Panc1 (cell line): ENCODE results near the gene TUBA1C. TPM values are rescaled to one million over a fixed set of nuclear protein-coding genes. Genes with fewer than 3 reads are reported as not detected.

Experiments used
- ATAC-seq: fragments of 200-7000 bp; cut with Tn5 transposase; 2 replicates; pipeline ENCODE4 v1.9.1; 2020; ENCODE audit warnings: mild to moderate bottlenecking, moderate library complexity
- BruUV-seq: library from RNA; stranded (reverse); fragments of 400-500 nt; replicated peaks from 2 replicates; lab custom pipeline; 2021; lab: Mats Ljungman, UMichigan
- CTCF ChIA-PET: fragments of 300-600 bp; sonication (Branson Sonifier 250); formaldehyde crosslinking; loops from one replicate; lab custom pipeline; 2022; ENCODE audit warnings: antibody characterized with exemption; lab: Charles Lee
- POLR2A ChIA-PET: fragments of 300-600 bp; sonication (Branson Sonifier 250); formaldehyde crosslinking; loops from one replicate; lab custom pipeline; 2022; ENCODE audit warnings: antibody characterized with exemption; lab: Charles Lee
- DNase-seq: peaks from one replicate; pipeline ENCODE4 v3.0.0-alpha.2; 2010; ENCODE audit warnings: low read depth, low spot score
- H3K27ac ChIP-seq: 2 replicates; pipeline ENCODE4 v1.5.1; 2011; ENCODE audit warnings: mild to moderate bottlenecking, low read length, inconsistent platforms
- H3K27me3 ChIP-seq: fragments of 200-500 bp; sonication (Bioruptor generic); 2 replicates; pipeline ENCODE4 v1.6.0; 2014; ENCODE audit warnings: low read length, inconsistent platforms; ENCODE audit not compliant: control insufficient read depth, insufficient read depth
- H3K36me3 ChIP-seq: fragments of 200-500 bp; sonication (Bioruptor generic); 2 replicates; pipeline ENCODE4 v1.5.1; 2014; ENCODE audit warnings: inconsistent platforms, mild to moderate bottlenecking, low read length, moderate library complexity; ENCODE audit not compliant: control insufficient read depth, insufficient read depth
- H3K4me1 ChIP-seq: 2 replicates; pipeline ENCODE4 v1.5.1; 2011; ENCODE audit warnings: inconsistent platforms, mild to moderate bottlenecking, low read length, moderate library complexity; ENCODE audit not compliant: control insufficient read depth, insufficient read depth
- H3K4me3 ChIP-seq, 2 experiments: 2 replicates each; pipeline ENCODE4 v1.5.1; 2011 to 2012; ENCODE audit warnings: low read depth in 2 of 2, low read length in 2 of 2, mild to moderate bottlenecking in 2 of 2, inconsistent platforms in 1 of 2, moderate library complexity in 1 of 2
- H3K9me3 ChIP-seq: fragments of 200-500 bp; sonication (Bioruptor generic); 2 replicates; pipeline ENCODE4 v1.5.1; 2014; ENCODE audit warnings: low read depth, mild to moderate bottlenecking, inconsistent platforms, low read length, moderate library complexity; ENCODE audit not compliant: control insufficient read depth, insufficient read depth
- POLR2AphosphoS5 ChIP-seq: IDR thresholded peaks from 2 replicates; pipeline ENCODE4 v1.6.1; 2012; ENCODE audit warnings: mild to moderate bottlenecking, low read depth, low read length, moderate library complexity
- SIN3A ChIP-seq: IDR thresholded peaks from 2 replicates; pipeline ENCODE4 v1.6.1; 2012; ENCODE audit warnings: low read depth, mild to moderate bottlenecking, low read length, moderate library complexity, borderline replicate concordance; ENCODE audit not compliant: insufficient read depth
- TCF7L2 ChIP-seq: IDR thresholded peaks from 2 replicates; pipeline ENCODE4 v1.6.1; 2011; ENCODE audit warnings: mild to moderate bottlenecking, low read depth, low read length, inconsistent platforms
- in situ Hi-C: cut with HindIII; loops from 2 replicates; pipeline ENCODE4 v1.10.0; 2016; ENCODE audit warnings: low sequenced_read_pairs, low pct_unique_long_range_greater_than_20kb
- intact Hi-C: fragments of 100-400 bp; cut with micrococcal nuclease; formaldehyde crosslinking; loops from one replicate; pipeline ENCODE4 v1.10.0; 2022; ENCODE audit not compliant: unreplicated experiment
- total RNA-seq: library from RNA; stranded (reverse); gene quantifications from one replicate; pipeline ENCODE4 v1.2.1, GENCODE V29; 2021; ENCODE audit not compliant: unreplicated experiment
- TF ChIP-seq, protein P1 (sequence below): fragments of 450-650 bp; IDR thresholded peaks from 2 replicates; pipeline ENCODE4 v1.5.1; 2017; ENCODE audit warnings: mild to moderate bottlenecking
- TF ChIP-seq, protein P2 (sequence below), 2 experiments: IDR thresholded peaks; 2 replicates each; pipeline ENCODE4 v1.6.1; 2011 to 2012; ENCODE audit warnings: low read depth in 2 of 2, control low read depth in 1 of 2, low read length in 1 of 2, mild to moderate bottlenecking in 1 of 2, moderate library complexity in 1 of 2; ENCODE audit not compliant: insufficient read depth in 1 of 2

The TUBA1C gene
- total RNA-seq, 1 experiment from 2014 or later: 524 TPM

DNA sequence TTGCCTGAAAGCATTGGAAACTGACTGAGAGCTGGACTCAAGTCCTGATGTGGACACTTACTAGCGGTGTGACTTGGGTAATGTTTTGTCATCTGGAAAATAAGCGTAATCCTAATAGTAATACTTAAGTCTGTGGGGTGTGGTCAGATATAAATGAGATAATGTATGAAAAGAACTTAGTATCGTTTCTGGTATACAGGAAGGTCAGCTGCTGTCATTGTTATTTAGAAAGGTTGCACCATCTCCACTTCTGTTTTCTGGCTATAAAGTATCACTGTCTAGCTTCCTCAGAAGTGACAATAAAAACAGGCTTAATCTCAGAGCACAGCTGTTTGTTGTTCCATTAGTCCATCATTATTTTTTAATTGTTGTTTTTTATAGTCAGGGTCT lies 34.1 kb upstream of the TUBA1C start:
- H3K4me1 ChIP-seq: peaks cover 4% of the 10 kb centered on the region; the same call in 1 of the 2 replicates
- CTCF ChIA-PET: no interaction called here

DNA sequence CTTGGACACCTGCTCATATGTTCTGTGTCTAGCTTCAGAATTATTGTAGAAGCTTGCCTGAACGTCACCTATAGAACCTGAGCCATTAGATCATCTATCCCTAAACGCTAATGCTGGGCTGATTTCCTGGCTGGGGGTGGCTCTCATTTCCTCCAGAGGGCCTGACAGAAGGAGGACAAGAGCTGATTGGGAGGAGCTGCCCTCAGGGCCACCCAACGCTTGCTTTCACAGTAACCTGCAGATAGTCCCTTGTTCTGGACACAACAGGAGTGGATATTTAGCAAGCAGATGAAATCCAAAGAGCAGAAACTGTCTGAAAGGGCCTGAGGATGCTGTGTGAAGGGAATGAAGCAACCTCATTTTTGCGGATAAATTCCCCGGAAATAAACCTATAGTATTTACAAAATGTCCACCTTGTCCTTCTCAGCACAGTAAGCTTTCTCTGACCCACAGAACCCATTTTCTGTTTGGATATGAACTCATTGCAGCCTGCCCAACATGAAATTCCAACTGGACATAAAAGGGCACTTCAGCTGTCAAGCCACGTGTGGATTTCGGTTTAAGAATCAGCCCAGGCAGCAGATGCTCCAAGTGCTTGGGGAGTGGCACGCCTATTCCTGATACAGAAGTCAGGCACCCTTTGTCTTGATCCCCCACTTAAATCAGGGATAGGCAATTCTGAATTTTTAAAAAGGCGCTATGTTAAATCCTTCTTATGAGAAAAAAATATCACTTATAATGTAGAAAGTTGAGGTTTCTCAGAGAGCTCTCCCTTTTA lies 32.8 kb upstream of the TUBA1C start:
- no peak for TF ChIP-seq TCF7L2
- TF ChIP-seq, protein P1, sequence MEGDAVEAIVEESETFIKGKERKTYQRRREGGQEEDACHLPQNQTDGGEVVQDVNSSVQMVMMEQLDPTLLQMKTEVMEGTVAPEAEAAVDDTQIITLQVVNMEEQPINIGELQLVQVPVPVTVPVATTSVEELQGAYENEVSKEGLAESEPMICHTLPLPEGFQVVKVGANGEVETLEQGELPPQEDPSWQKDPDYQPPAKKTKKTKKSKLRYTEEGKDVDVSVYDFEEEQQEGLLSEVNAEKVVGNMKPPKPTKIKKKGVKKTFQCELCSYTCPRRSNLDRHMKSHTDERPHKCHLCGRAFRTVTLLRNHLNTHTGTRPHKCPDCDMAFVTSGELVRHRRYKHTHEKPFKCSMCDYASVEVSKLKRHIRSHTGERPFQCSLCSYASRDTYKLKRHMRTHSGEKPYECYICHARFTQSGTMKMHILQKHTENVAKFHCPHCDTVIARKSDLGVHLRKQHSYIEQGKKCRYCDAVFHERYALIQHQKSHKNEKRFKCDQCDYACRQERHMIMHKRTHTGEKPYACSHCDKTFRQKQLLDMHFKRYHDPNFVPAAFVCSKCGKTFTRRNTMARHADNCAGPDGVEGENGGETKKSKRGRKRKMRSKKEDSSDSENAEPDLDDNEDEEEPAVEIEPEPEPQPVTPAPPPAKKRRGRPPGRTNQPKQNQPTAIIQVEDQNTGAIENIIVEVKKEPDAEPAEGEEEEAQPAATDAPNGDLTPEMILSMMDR: no peak
- H3K36me3 ChIP-seq: no peaks in the 10 kb centered on the region
- intact Hi-C loops: loop anchor here (10.0 kb wide), 1 partner anchor 97 kb away; the partner anchor contains the start of gene TUBA1B
- ATAC-seq (no peak), DNase-seq (no peak)
- no TSS peak for BruUV-seq
- H3K27ac ChIP-seq: no peak overlapping the region
- POLR2A ChIA-PET: no interaction called here
- no peaks in the 10 kb centered on the region for H3K9me3 ChIP-seq
- H3K27me3 ChIP-seq: no peaks in the 10 kb centered on the region
- H3K4me3 ChIP-seq: no peak overlapping the region
- in situ Hi-C loops: no loop called here
- peaks cover 4% of the 10 kb centered on the region; the same call in 1 of the 2 replicates for H3K4me1 ChIP-seq
- CTCF ChIA-PET: no interaction called here

More for the DNA sequence above, 34.1 kb upstream of the TUBA1C start:
- TF ChIP-seq SIN3A: no peak
- no peak for TF ChIP-seq POLR2AphosphoS5
- TF ChIP-seq TCF7L2: no peak
- TF ChIP-seq, protein P1: no peak
- TF ChIP-seq, protein P2, sequence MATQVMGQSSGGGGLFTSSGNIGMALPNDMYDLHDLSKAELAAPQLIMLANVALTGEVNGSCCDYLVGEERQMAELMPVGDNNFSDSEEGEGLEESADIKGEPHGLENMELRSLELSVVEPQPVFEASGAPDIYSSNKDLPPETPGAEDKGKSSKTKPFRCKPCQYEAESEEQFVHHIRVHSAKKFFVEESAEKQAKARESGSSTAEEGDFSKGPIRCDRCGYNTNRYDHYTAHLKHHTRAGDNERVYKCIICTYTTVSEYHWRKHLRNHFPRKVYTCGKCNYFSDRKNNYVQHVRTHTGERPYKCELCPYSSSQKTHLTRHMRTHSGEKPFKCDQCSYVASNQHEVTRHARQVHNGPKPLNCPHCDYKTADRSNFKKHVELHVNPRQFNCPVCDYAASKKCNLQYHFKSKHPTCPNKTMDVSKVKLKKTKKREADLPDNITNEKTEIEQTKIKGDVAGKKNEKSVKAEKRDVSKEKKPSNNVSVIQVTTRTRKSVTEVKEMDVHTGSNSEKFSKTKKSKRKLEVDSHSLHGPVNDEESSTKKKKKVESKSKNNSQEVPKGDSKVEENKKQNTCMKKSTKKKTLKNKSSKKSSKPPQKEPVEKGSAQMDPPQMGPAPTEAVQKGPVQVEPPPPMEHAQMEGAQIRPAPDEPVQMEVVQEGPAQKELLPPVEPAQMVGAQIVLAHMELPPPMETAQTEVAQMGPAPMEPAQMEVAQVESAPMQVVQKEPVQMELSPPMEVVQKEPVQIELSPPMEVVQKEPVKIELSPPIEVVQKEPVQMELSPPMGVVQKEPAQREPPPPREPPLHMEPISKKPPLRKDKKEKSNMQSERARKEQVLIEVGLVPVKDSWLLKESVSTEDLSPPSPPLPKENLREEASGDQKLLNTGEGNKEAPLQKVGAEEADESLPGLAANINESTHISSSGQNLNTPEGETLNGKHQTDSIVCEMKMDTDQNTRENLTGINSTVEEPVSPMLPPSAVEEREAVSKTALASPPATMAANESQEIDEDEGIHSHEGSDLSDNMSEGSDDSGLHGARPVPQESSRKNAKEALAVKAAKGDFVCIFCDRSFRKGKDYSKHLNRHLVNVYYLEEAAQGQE (IDR thresholded peaks at IDR 0.05; ENCODE audit: insufficient read depth in 1 of 2, low read depth in 2 of 2, low read length in 1 of 2): no peak
- Histone ChIP-seq H3K4me3 (no peak overlapping the region), H3K9me3 (no peaks in the 10 kb centered on the region), H3K27ac (no peak overlapping the region), H3K36me3 (no peaks in the 10 kb centered on the region), H3K27me3 (no peaks in the 10 kb centered on the region)
- POLR2A ChIA-PET: no interaction called here
- no TSS peak for BruUV-seq
- intact Hi-C loops: loop anchor here (10.0 kb wide), 1 partner anchor 96 kb away; the partner anchor contains the start of gene TUBA1B
- ATAC-seq (no peak), DNase-seq (no peak)
- in situ Hi-C loops: no loop called here
